Loucy (cell line): Measurements from ENCODE around the gene BAK1.

ENCODE experiments used
- H2AFZ ChIP-seq: fragments of 200-600 bp; sonication (generic); 2 replicates; pipeline ENCODE4 v1.6.0; 2016; ENCODE audit warnings: antibody characterized with exemption, mild to moderate bottlenecking, low read length, moderate library complexity
- H3F3A ChIP-seq: fragments of 200-600 bp; 2 replicates; pipeline ENCODE4 v1.6.0; 2016; ENCODE audit warnings: antibody characterized with exemption, low read depth, mild to moderate bottlenecking
- H3K27me3 ChIP-seq: fragments of 200-600 bp; sonication (generic); 2 replicates; pipeline ENCODE4 v1.6.1; 2014; ENCODE audit warnings: low read length, mild to moderate bottlenecking; ENCODE audit not compliant: insufficient read depth, poor library complexity, severe bottlenecking
- H3K36me3 ChIP-seq: fragments of 200-600 bp; sonication (generic); 2 replicates; pipeline ENCODE4 v1.6.1; 2016; ENCODE audit warnings: low read length; ENCODE audit not compliant: insufficient read depth
- H3K4me1 ChIP-seq: fragments of 200-600 bp; sonication (generic); 2 replicates; pipeline ENCODE4 v1.5.1; 2014; ENCODE audit warnings: low read length, mild to moderate bottlenecking; ENCODE audit not compliant: insufficient read depth, poor library complexity, severe bottlenecking
- H3K4me2 ChIP-seq: fragments of 200-600 bp; sonication (generic); 2 replicates; pipeline ENCODE4 v1.6.0; 2014; ENCODE audit warnings: antibody characterized with exemption, low read length, low read depth, mild to moderate bottlenecking; ENCODE audit not compliant: poor library complexity, severe bottlenecking
- H3K4me3 ChIP-seq: fragments of 200-600 bp; sonication (generic); 2 replicates; pipeline ENCODE4 v1.5.1; 2014; ENCODE audit warnings: low read length, mild to moderate bottlenecking, mixed read lengths; ENCODE audit not compliant: poor library complexity, severe bottlenecking
- H3K79me2 ChIP-seq: fragments of 200-600 bp; sonication (generic); 2 replicates; pipeline ENCODE4 v1.6.1; 2014; ENCODE audit warnings: low read length; ENCODE audit not compliant: insufficient read depth
- H3K9ac ChIP-seq: fragments of 200-600 bp; sonication (generic); 2 replicates; pipeline ENCODE4 v1.6.0; 2014; ENCODE audit warnings: mild to moderate bottlenecking, low read depth, low read length, moderate library complexity; ENCODE audit not compliant: poor library complexity, severe bottlenecking
- H3K9me2 ChIP-seq: fragments of 200-600 bp; sonication (generic); replicated peaks from 2 replicates; pipeline ENCODE4 v1.6.1; 2016; ENCODE audit warnings: low read depth, low read length, mixed read lengths
- H3K9me3 ChIP-seq: fragments of 200-600 bp; sonication (generic); 2 replicates; pipeline ENCODE4 v1.6.1; 2014; ENCODE audit warnings: mild to moderate bottlenecking, antibody characterized with exemption, low read length, low read depth; ENCODE audit not compliant: insufficient read depth
- H4K20me1 ChIP-seq: fragments of 200-600 bp; sonication (generic); 2 replicates; pipeline ENCODE4 v1.6.0; 2014; ENCODE audit warnings: antibody characterized with exemption, low read length, mild to moderate bottlenecking; ENCODE audit not compliant: insufficient read depth, poor library complexity, severe bottlenecking
- CTCF ChIP-seq: fragments of 200-600 bp; sonication (generic); conservative IDR thresholded peaks from 2 replicates; pipeline ENCODE4 v1.5.1; 2014; ENCODE audit warnings: mild to moderate bottlenecking, antibody characterized with exemption, low read length
- EZH2phosphoT487 ChIP-seq: fragments of 200-600 bp; IDR thresholded peaks from 2 replicates; pipeline ENCODE4 v1.6.1; 2018; ENCODE audit warnings: antibody characterized with exemption, mild to moderate bottlenecking, moderate library complexity, borderline replicate concordance

The BAK1 gene

GRCh38 chr6:33584700-33585402 lies 4.8 kb upstream of the BAK1 start:
- peak overlapping the region; percentile 89; the same call in 1 of the 2 replicates for H2AFZ ChIP-seq
- peak overlapping the region; percentile 84 for H3K4me2 ChIP-seq
- H3K36me3 ChIP-seq: no peaks in the 10 kb centered on the region
- H3K9me2 ChIP-seq: no peaks in the 10 kb centered on the region
- H3K9me3 ChIP-seq: no peaks in the 10 kb centered on the region
- H3F3A ChIP-seq: no peaks in the 10 kb centered on the region
- H3K9ac ChIP-seq: peak overlapping the region; percentile 79
- H3K4me1 ChIP-seq: peaks cover 19% of the 10 kb centered on the region
- H3K4me3 ChIP-seq: peak overlapping the region; percentile 72
- no peaks in the 10 kb centered on the region for H4K20me1 ChIP-seq
- no peak for TF ChIP-seq CTCF
- TF ChIP-seq EZH2phosphoT487: no peak
- H3K27me3 ChIP-seq: no peaks in the 10 kb centered on the region
- peaks cover 13% of the 10 kb centered on the region; the same call in 1 of the 2 replicates for H3K79me2 ChIP-seq

- H3K27me3 ChIP-seq: no peaks in the 10 kb centered on the region
- no peak overlapping the region for H3K4me3 ChIP-seq
Observed at GRCh38 chr6:33583591-33584155, 3.6 kb upstream of the BAK1 start.

GRCh38 chr6:33581186-33581585 lies 1.1 kb upstream of the BAK1 start:
- H3K9me3 ChIP-seq: no peaks in the 10 kb centered on the region
- no peak overlapping the region for H2AFZ ChIP-seq
- H3K79me2 ChIP-seq: peaks cover 45% of the 10 kb centered on the region
- TF ChIP-seq CTCF (no peak), EZH2phosphoT487 (no peak)
- no peak overlapping the region for H3K4me3 ChIP-seq
- H3K27me3 ChIP-seq: no peaks in the 10 kb centered on the region
- H3F3A ChIP-seq: no peaks in the 10 kb centered on the region
- peaks cover 39% of the 10 kb centered on the region for H3K4me1 ChIP-seq
- H3K4me2 ChIP-seq: no peak overlapping the region
- H3K9ac ChIP-seq: no peak overlapping the region
- H3K36me3 ChIP-seq: no peaks in the 10 kb centered on the region
- peaks cover 10% of the 10 kb centered on the region for H4K20me1 ChIP-seq
- H3K9me2 ChIP-seq: no peaks in the 10 kb centered on the region

More at GRCh38 chr6:33583591-33584155, 3.6 kb upstream of the BAK1 start:
- Histone ChIP-seq H3K4me1 (peaks cover 28% of the 10 kb centered on the region), H3K4me2 (peak overlapping the region; percentile 26), H2AFZ (no peak overlapping the region), H3F3A (no peaks in the 10 kb centered on the region), H3K9ac (no peak overlapping the region), H3K9me2 (no peaks in the 10 kb centered on the region), H3K9me3 (no peaks in the 10 kb centered on the region), H4K20me1 (peaks cover 7% of the 10 kb centered on the region), H3K36me3 (no peaks in the 10 kb centered on the region), H3K79me2 (peaks cover 25% of the 10 kb centered on the region)
- TF ChIP-seq EZH2phosphoT487 (no peak), CTCF (peak; percentile 59)
